H9 (cell line): ENCODE results near the gene ZSCAN25. TPM values are rescaled to one million over a fixed set of nuclear protein-coding genes. Genes with fewer than 3 reads are reported as not detected.

Experiments
- DNase-seq: peaks from one replicate; pipeline ENCODE4 v3.0.0-alpha.2; 2017
- H2AFZ ChIP-seq: one replicate; pipeline ENCODE4 v1.6.1; 2013; ENCODE audit warnings: mild to moderate bottlenecking, low read length, control low read depth, moderate library complexity
- H2AK5ac ChIP-seq: 2 replicates; pipeline ENCODE4 v1.6.1; 2013; ENCODE audit warnings: low read length, control low read depth, mixed read lengths; ENCODE audit not compliant: insufficient read length
- H2BK120ac ChIP-seq: one replicate; pipeline ENCODE4 v1.6.1; 2013; ENCODE audit warnings: low read depth, mild to moderate bottlenecking, low read length, control low read depth, inconsistent platforms; ENCODE audit not compliant: poor library complexity, severe bottlenecking
- H2BK12ac ChIP-seq: 2 replicates; pipeline ENCODE4 v1.6.1; 2013; ENCODE audit warnings: low read length, control low read depth, mixed read lengths, low read depth; ENCODE audit not compliant: insufficient read length
- H2BK15ac ChIP-seq: 2 replicates; pipeline ENCODE4 v1.6.1; 2013; ENCODE audit warnings: low read depth, low read length, control low read depth
- H2BK20ac ChIP-seq: one replicate; pipeline ENCODE4 v1.6.1; 2013; ENCODE audit warnings: low read depth, mild to moderate bottlenecking, low read length, control low read depth, inconsistent platforms; ENCODE audit not compliant: poor library complexity, severe bottlenecking
- H2BK5ac ChIP-seq: 2 replicates; pipeline ENCODE4 v1.6.1; 2013; ENCODE audit warnings: low read length, control low read depth, mixed read lengths; ENCODE audit not compliant: insufficient read length
- H3K14ac ChIP-seq: 2 replicates; pipeline ENCODE4 v1.6.1; 2013; ENCODE audit warnings: low read length, control low read depth; ENCODE audit not compliant: insufficient read depth
- H3K18ac ChIP-seq: 2 replicates; pipeline ENCODE4 v1.6.1; 2013; ENCODE audit warnings: low read depth, mild to moderate bottlenecking, mixed read lengths, low read length, control low read depth; ENCODE audit not compliant: insufficient read length
- H3K23ac ChIP-seq: 2 replicates; pipeline ENCODE4 v1.6.1; 2013; ENCODE audit warnings: low read length, control low read depth, mixed read lengths, low read depth; ENCODE audit not compliant: insufficient read length
- H3K23me2 ChIP-seq: 2 replicates; pipeline ENCODE4 v1.6.1; 2013; ENCODE audit warnings: low read depth, mild to moderate bottlenecking, mixed read lengths, low read length, control low read depth; ENCODE audit not compliant: insufficient read length, poor library complexity, severe bottlenecking
- H3K27ac ChIP-seq: 2 replicates; pipeline ENCODE4 v1.5.1; 2013; ENCODE audit warnings: low read length, control low read depth, mixed read lengths, low read depth; ENCODE audit not compliant: insufficient read length
- H3K27me3 ChIP-seq: 2 replicates; pipeline ENCODE4 v1.6.1; 2013; ENCODE audit warnings: low read length, control low read depth, inconsistent platforms; ENCODE audit not compliant: insufficient read depth
- H3K4ac ChIP-seq: 2 replicates; pipeline ENCODE4 v1.6.1; 2013; ENCODE audit warnings: low read depth, mild to moderate bottlenecking, control low read depth, inconsistent platforms, low read length, moderate library complexity
- H3K4me1 ChIP-seq: 2 replicates; pipeline ENCODE4 v1.6.1; 2013; ENCODE audit warnings: low read length, control low read depth, inconsistent platforms; ENCODE audit not compliant: insufficient read depth
- H3K4me2 ChIP-seq: 2 replicates; pipeline ENCODE4 v1.6.1; 2013; ENCODE audit warnings: low read length, control low read depth, mixed read lengths; ENCODE audit not compliant: insufficient read length, insufficient read depth
- H3K56ac ChIP-seq: 2 replicates; pipeline ENCODE4 v1.6.1; 2013; ENCODE audit warnings: low read depth, mild to moderate bottlenecking, mixed read lengths, low read length, control low read depth; ENCODE audit not compliant: insufficient read length
- H3K79me1 ChIP-seq: 2 replicates; pipeline ENCODE4 v1.6.1; 2013; ENCODE audit warnings: low read depth, mild to moderate bottlenecking, moderate library complexity, low read length, control low read depth, inconsistent platforms; ENCODE audit not compliant: insufficient read depth, poor library complexity, severe bottlenecking
- H3K79me2 ChIP-seq: 2 replicates; pipeline ENCODE4 v1.6.1; 2013; ENCODE audit warnings: low read length, control low read depth, inconsistent platforms; ENCODE audit not compliant: insufficient read depth
- H3K9ac ChIP-seq: 2 replicates; pipeline ENCODE4 v1.6.1; 2013; ENCODE audit warnings: low read length, control low read depth, mixed read lengths; ENCODE audit not compliant: insufficient read length; ENCODE audit errors: extremely low read depth
- H3K9me3 ChIP-seq: one replicate; pipeline ENCODE4 v1.6.1; 2013; ENCODE audit warnings: low read depth, low read length, inconsistent platforms; ENCODE audit not compliant: control insufficient read depth
- H3T11ph ChIP-seq: one replicate; pipeline ENCODE4 v1.6.1; 2013; ENCODE audit warnings: mild to moderate bottlenecking, low read length, control low read depth, inconsistent platforms
- H4K20me1 ChIP-seq: one replicate; pipeline ENCODE4 v1.6.1; 2013; ENCODE audit not compliant: control insufficient read depth, insufficient read length, insufficient read depth
- H4K5ac ChIP-seq: 2 replicates; pipeline ENCODE4 v1.6.1; 2013; ENCODE audit warnings: low read depth, mild to moderate bottlenecking, mixed read lengths, low read length, control low read depth; ENCODE audit not compliant: insufficient read length
- H4K8ac ChIP-seq: replicated peaks from 2 replicates; pipeline ENCODE4 v1.6.1; 2013; ENCODE audit warnings: low read length, control low read depth, mixed read lengths, low read depth; ENCODE audit not compliant: insufficient read length
- H4K91ac ChIP-seq: 2 replicates; pipeline ENCODE4 v1.6.1; 2013; ENCODE audit warnings: low read depth, mild to moderate bottlenecking, moderate library complexity, mixed read lengths, low read length, control low read depth; ENCODE audit not compliant: insufficient read length
- H3K27ac Mint-ChIP-seq, 3 experiments: 2 replicates in 2 of 3; 3 replicates in 1 of 3; pipeline ENCODE4 v1.8.0; 2020 to 2021; ENCODE audit warnings: mixed read lengths in 3 of 3, mild to moderate bottlenecking in 1 of 3, moderate library complexity in 1 of 3
- H3K27me3 Mint-ChIP-seq: 2 replicates; pipeline ENCODE4 v1.8.0; 2021; ENCODE audit warnings: low read depth, mild to moderate bottlenecking, moderate library complexity, mixed read lengths
- H3K36me3 Mint-ChIP-seq, 3 experiments: 2 replicates in 2 of 3; 3 replicates in 1 of 3; pipeline ENCODE4 v1.8.0; 2020 to 2021; ENCODE audit warnings: low read depth in 3 of 3, mixed read lengths in 3 of 3; ENCODE audit not compliant: insufficient read depth in 1 of 3
- H3K4me1 Mint-ChIP-seq, 2 experiments: 2 replicates each; pipeline ENCODE4 v1.8.0; 2020; ENCODE audit warnings: mixed read lengths in 2 of 2
- H3K4me3 Mint-ChIP-seq, 2 experiments: 2 replicates in 1 of 2; 3 replicates in 1 of 2; pipeline ENCODE4 v1.8.0; 2020 to 2021; ENCODE audit warnings: mild to moderate bottlenecking in 2 of 2, mixed read lengths in 2 of 2, moderate library complexity in 1 of 2
- H3K9me3 Mint-ChIP-seq, 2 experiments: 2 replicates in 1 of 2; 3 replicates in 1 of 2; pipeline ENCODE4 v1.8.0; 2020; ENCODE audit warnings: mild to moderate bottlenecking in 2 of 2, mixed read lengths in 2 of 2, moderate library complexity in 1 of 2
- WGBS: extraction: QIAGEN DNeasy Blood & Tissue Kit; methylation state at CpG from one replicate; pipeline ENCODE4 v1.1.7; 2013; ENCODE audit warnings: missing lambda C conversion rate, low lambda C conversion rate, mixed read lengths; ENCODE audit not compliant: insufficient read length; ENCODE audit errors: extremely low coverage; 5-methylcytosine and 5-hydroxymethylcytosine counted together
- total RNA-seq: library from RNA; stranded (reverse); gene quantifications from 2 replicates; pipeline ENCODE4 v1.2.1, GENCODE V29; 2021
- TF ChIP-seq, protein P1 (sequence below): fragments of 200-600 bp; sonication (generic); conservative IDR thresholded peaks from 3 replicates; pipeline ENCODE4 v1.8.0; 2021; ENCODE audit warnings: antibody characterized with exemption, mild to moderate bottlenecking

ZSCAN25 gene
- total RNA-seq, 1 experiment from 2014 or later, result 21.3 TPM

DNA sequence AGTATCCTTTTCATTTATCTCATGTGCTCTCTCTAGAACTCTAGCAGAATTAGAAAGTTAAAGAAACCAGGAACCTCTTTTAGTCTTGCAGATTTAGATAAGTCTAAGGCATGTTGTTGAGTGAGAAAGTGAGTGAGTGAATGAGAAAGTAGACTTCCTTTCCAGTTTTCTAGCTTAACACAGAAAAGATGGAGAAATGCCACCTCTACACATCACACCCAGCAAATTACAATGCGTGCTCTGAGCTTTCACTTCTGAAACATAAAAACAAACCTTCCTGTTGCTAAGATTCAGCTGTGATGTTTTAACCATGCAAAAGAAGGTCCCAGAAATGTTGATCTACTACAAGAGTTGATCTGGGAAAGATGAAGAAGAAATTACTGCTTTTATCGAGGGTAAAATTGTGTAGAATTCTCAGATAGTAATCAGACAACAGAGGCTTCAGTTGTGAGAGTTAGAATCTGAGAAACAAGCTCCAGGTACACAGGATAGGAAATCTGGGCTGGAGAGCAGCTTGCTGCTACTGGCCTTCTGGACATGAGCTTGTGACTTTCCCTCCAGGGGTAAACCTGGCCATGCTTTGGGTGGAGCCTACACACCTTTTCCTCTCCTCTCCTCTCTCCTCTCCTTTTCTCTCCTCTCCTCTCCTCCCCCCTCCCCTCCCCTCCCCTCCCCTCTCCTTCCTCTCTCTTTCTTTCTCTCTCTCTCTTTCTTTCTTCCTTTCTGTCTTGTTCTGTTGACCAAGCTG lies 58.4 kb downstream of the ZSCAN25 start:
- Histone ChIP-seq H3K23ac (no peak overlapping the region), H2BK120ac (no peak overlapping the region), H3K56ac (no peak overlapping the region), H4K5ac (no peak overlapping the region), H3K4ac (no peak overlapping the region), H2BK15ac (no peak overlapping the region), H4K8ac (no peak overlapping the region), H3K4me2 (no peak overlapping the region), H2BK12ac (no peak overlapping the region), H2BK5ac (no peak overlapping the region), H4K91ac (no peak overlapping the region), H2BK20ac (no peak overlapping the region), H3K14ac (no peak overlapping the region; the same call in 1 of the 2 replicates), H3K27ac (no peak overlapping the region), H3T11ph (no peak overlapping the region), H3K9me3 (no peaks in the 10 kb centered on the region), H3K79me1 (no peaks in the 10 kb centered on the region), H4K20me1 (no peaks in the 10 kb centered on the region), H3K79me2 (no peaks in the 10 kb centered on the region), H3K23me2 (no peaks in the 10 kb centered on the region), H3K4me1 (no peaks in the 10 kb centered on the region), H2AK5ac (no peak overlapping the region), H2AFZ (no peak overlapping the region), H3K18ac (no peak overlapping the region), H3K27me3 (no peaks in the 10 kb centered on the region), H3K9ac (no peak overlapping the region)
- Mint-ChIP-seq H3K4me3 (no peak overlapping the region), H3K36me3 (no peaks in the 10 kb centered on the region), H3K4me1 (peaks cover 17 to 21% of the 10 kb centered on the region in 2 experiments), H3K27ac (no peak overlapping the region), H3K9me3 (no peaks in the 10 kb centered on the region), H3K27me3 (no peaks in the 10 kb centered on the region; the same call in 1 of the 2 replicates)
- WGBS, result no CpG with 5 or more reads among the region's 2 CpGs
- TF ChIP-seq, protein P1, sequence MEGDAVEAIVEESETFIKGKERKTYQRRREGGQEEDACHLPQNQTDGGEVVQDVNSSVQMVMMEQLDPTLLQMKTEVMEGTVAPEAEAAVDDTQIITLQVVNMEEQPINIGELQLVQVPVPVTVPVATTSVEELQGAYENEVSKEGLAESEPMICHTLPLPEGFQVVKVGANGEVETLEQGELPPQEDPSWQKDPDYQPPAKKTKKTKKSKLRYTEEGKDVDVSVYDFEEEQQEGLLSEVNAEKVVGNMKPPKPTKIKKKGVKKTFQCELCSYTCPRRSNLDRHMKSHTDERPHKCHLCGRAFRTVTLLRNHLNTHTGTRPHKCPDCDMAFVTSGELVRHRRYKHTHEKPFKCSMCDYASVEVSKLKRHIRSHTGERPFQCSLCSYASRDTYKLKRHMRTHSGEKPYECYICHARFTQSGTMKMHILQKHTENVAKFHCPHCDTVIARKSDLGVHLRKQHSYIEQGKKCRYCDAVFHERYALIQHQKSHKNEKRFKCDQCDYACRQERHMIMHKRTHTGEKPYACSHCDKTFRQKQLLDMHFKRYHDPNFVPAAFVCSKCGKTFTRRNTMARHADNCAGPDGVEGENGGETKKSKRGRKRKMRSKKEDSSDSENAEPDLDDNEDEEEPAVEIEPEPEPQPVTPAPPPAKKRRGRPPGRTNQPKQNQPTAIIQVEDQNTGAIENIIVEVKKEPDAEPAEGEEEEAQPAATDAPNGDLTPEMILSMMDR, result no peak
- DNase-seq, result no peak
